Measurements from ENCODE around the gene TAF5L. TPM values are rescaled to one million over a fixed set of nuclear protein-coding genes. Genes with fewer than 3 reads are reported as not detected.
"Not testable (repeated sequence)": the region's sequence is repeated elsewhere in the genome, so short reads cannot be mapped to it uniquely, and the experiment has no call there.

Gene TAF5L
- total RNA-seq, 1 donor from 2014 or later: 18.8 TPM

GRCh38 chr1:229624521-229625070, 1.3 kb downstream of the TAF5L start:
- no peak for DNase-seq (ENCODE audit: low spot score)
- H3K4me1 Mint-ChIP-seq (ENCODE audit: low read depth): peaks cover 69% of the 10 kb centered on the region

GRCh38 chr1:229623838-229624237, 2.1 kb downstream of the TAF5L start:
- no peak for TF ChIP-seq CTCF (IDR thresholded peaks at IDR 0.05)
- H3K9me3 Mint-ChIP-seq (ENCODE audit: low read depth): no peaks in the 10 kb centered on the region
- no peak overlapping the region for H3K4me3 Mint-ChIP-seq (ENCODE audit: unreplicated experiment)
- H3K4me1 Mint-ChIP-seq (ENCODE audit: low read depth): peaks cover 65% of the 10 kb centered on the region
- no peaks in the 10 kb centered on the region for H3K36me3 Mint-ChIP-seq (ENCODE audit: low read depth)
- H3K27me3 Mint-ChIP-seq (ENCODE audit: low read depth): no peaks in the 10 kb centered on the region
- DNase-seq (ENCODE audit: low spot score): no peak
- H3K27ac Mint-ChIP-seq (ENCODE audit: unreplicated experiment): no peak overlapping the region

More at GRCh38 chr1:229624521-229625070, 1.3 kb downstream of the TAF5L start:
- Mint-ChIP-seq H3K9me3 (ENCODE audit: low read depth) (no peaks in the 10 kb centered on the region), H3K4me3 (ENCODE audit: unreplicated experiment) (peak overlapping the region; percentile 91), H3K27me3 (ENCODE audit: low read depth) (no peaks in the 10 kb centered on the region), H3K27ac (ENCODE audit: unreplicated experiment) (peak overlapping the region; percentile 94), H3K36me3 (ENCODE audit: low read depth) (no peaks in the 10 kb centered on the region)
- no peak for TF ChIP-seq CTCF (IDR thresholded peaks at IDR 0.05)

DNA sequence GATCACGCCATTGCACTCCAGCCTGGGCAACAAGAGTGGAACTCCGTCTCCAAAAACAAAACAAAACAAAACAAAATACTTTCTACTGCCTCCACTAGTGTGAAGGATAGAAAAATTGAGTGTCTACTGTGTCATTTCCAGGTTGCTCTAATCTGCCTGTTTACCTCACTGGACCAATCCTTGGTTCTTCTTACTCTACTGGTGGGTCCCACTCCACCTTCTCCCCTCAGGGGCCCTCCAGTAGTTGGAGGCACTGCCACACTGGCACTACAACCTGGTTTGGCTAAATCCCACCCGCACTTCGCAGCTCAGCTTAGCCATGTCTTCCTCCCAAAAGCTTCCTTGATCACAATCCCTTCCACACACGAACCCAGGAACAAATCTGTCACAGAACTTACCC, 2.7 kb downstream of the TAF5L start:
- Mint-ChIP-seq H3K27me3 (ENCODE audit: low read depth) (no peaks in the 10 kb centered on the region), H3K27ac (ENCODE audit: unreplicated experiment) (no peak overlapping the region), H3K4me1 (ENCODE audit: low read depth) (peaks cover 61% of the 10 kb centered on the region), H3K4me3 (ENCODE audit: unreplicated experiment) (no peak overlapping the region), H3K36me3 (ENCODE audit: low read depth) (no peaks in the 10 kb centered on the region), H3K9me3 (ENCODE audit: low read depth) (no peaks in the 10 kb centered on the region)
- DNase-seq (ENCODE audit: low spot score): no peak
- no peak for TF ChIP-seq CTCF (IDR thresholded peaks at IDR 0.05)

DNA sequence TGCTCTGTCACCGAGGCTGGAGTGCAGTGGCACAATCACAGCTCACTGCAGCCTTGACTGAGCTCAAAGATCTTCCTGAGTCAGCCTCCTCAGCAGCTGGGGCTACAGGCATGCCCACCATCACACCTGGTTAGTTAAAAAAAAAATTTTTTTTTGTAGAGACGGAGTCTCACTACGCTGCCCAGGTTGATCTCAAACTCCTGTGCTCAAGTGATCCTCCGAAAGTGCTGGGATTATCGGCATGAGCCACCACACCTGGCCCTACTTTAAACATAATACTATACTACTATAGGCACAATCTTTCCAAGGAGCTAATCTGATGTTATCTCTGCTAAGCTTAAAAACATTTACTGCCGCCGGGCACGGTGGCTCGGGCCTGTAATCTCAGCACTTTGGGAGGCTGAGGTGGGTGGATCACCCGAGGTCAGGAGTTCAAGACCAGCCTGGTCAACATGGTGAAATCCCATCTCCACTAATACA, 3.2 kb downstream of the TAF5L start:
- H3K4me3 Mint-ChIP-seq (ENCODE audit: unreplicated experiment); H3K27me3 Mint-ChIP-seq (ENCODE audit: low read depth); H3K36me3 Mint-ChIP-seq (ENCODE audit: low read depth); H3K9me3 Mint-ChIP-seq (ENCODE audit: low read depth); DNase-seq (ENCODE audit: low spot score); H3K27ac Mint-ChIP-seq (ENCODE audit: unreplicated experiment): not testable (repeated sequence)
- peaks cover 60% of the 10 kb centered on the region for H3K4me1 Mint-ChIP-seq (ENCODE audit: low read depth)

GRCh38 chr1:229621663-229622062, 4.3 kb downstream of the TAF5L start:
- Mint-ChIP-seq H3K4me1 (ENCODE audit: low read depth) (peaks cover 50% of the 10 kb centered on the region), H3K9me3 (ENCODE audit: low read depth) (no peaks in the 10 kb centered on the region), H3K4me3 (ENCODE audit: unreplicated experiment) (no peak overlapping the region), H3K36me3 (ENCODE audit: low read depth) (no peaks in the 10 kb centered on the region), H3K27ac (ENCODE audit: unreplicated experiment) (no peak overlapping the region), H3K27me3 (ENCODE audit: low read depth) (no peaks in the 10 kb centered on the region)
- no peak for TF ChIP-seq CTCF (IDR thresholded peaks at IDR 0.05)
- DNase-seq (ENCODE audit: low spot score): no peak

GRCh38 chr1:229620876-229621275, 5.0 kb downstream of the TAF5L start:
- no peak overlapping the region for H3K4me3 Mint-ChIP-seq (ENCODE audit: unreplicated experiment)
- H3K36me3 Mint-ChIP-seq (ENCODE audit: low read depth): no peaks in the 10 kb centered on the region
- no peak overlapping the region for H3K27ac Mint-ChIP-seq (ENCODE audit: unreplicated experiment)
- H3K4me1 Mint-ChIP-seq (ENCODE audit: low read depth): peaks cover 48% of the 10 kb centered on the region
- no peak for TF ChIP-seq CTCF (IDR thresholded peaks at IDR 0.05)
- no peak for DNase-seq (ENCODE audit: low spot score)
- no peaks in the 10 kb centered on the region for H3K27me3 Mint-ChIP-seq (ENCODE audit: low read depth)
- no peaks in the 10 kb centered on the region for H3K9me3 Mint-ChIP-seq (ENCODE audit: low read depth)
